ENCODE results near the gene SLC38A1.

The SLC38A1 gene

DNA sequence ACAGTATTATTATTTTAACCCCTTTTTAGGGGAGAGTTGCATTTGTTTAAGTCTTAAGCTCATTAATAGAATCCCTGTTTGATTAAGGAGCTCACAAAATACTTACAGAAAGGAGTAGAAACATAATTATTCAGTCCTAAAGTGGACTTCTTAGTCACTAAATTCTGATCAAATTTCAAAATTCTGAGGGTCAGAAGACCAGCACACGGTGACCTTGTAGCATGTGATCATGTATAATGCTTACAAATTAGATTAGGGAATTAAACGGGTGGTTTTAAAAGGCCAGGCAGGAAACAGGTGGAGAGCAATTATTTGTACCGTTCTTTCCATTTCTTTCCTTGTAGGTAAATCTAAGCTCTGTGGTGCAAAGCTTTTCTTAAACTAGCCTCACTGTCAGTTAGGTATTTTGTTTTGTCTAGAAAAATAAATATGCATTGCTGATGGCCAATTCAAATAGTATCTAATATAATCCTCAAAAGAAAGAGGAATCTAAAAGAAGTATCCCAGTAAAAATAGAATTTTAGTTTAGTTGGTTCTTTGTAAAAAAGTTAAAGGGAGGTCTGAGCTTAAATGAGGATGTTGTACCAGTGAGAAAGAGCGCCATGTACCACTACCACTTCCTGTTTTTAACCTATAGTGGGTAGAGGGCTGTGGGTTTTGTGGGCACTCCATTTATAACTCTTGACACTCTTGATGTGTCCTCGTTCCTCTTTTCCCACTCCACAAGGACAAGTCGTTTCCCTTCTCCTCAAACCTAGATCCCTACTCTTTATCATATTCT lies 51.1 kb downstream of the SLC38A1 start:
- Histone ChIP-seq H2AFZ (no peak overlapping the region), H3K36me3 (ENCODE audit: control insufficient read depth, insufficient read depth, low read length) (no peaks in the 10 kb centered on the region), H3K4me1 (peaks cover 50% of the 10 kb centered on the region), H3K79me2 (peaks cover 23% of the 10 kb centered on the region), H3K27ac (peak overlapping the region; percentile 87), H3K27me3 (ENCODE audit: control insufficient read depth, insufficient read depth, low read length) (no peaks in the 10 kb centered on the region), H3K4me2 (ENCODE audit: low read length) (no peak overlapping the region), H3K4me3 (ENCODE audit: low read depth, low read length) (no peak overlapping the region), H3K9ac (no peak overlapping the region), H3K9me3 (ENCODE audit: control insufficient read depth, low read length) (no peaks in the 10 kb centered on the region)
- TF ChIP-seq, protein P1, sequence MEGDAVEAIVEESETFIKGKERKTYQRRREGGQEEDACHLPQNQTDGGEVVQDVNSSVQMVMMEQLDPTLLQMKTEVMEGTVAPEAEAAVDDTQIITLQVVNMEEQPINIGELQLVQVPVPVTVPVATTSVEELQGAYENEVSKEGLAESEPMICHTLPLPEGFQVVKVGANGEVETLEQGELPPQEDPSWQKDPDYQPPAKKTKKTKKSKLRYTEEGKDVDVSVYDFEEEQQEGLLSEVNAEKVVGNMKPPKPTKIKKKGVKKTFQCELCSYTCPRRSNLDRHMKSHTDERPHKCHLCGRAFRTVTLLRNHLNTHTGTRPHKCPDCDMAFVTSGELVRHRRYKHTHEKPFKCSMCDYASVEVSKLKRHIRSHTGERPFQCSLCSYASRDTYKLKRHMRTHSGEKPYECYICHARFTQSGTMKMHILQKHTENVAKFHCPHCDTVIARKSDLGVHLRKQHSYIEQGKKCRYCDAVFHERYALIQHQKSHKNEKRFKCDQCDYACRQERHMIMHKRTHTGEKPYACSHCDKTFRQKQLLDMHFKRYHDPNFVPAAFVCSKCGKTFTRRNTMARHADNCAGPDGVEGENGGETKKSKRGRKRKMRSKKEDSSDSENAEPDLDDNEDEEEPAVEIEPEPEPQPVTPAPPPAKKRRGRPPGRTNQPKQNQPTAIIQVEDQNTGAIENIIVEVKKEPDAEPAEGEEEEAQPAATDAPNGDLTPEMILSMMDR (IDR thresholded peaks at IDR 0.05) = no peak

DNA sequence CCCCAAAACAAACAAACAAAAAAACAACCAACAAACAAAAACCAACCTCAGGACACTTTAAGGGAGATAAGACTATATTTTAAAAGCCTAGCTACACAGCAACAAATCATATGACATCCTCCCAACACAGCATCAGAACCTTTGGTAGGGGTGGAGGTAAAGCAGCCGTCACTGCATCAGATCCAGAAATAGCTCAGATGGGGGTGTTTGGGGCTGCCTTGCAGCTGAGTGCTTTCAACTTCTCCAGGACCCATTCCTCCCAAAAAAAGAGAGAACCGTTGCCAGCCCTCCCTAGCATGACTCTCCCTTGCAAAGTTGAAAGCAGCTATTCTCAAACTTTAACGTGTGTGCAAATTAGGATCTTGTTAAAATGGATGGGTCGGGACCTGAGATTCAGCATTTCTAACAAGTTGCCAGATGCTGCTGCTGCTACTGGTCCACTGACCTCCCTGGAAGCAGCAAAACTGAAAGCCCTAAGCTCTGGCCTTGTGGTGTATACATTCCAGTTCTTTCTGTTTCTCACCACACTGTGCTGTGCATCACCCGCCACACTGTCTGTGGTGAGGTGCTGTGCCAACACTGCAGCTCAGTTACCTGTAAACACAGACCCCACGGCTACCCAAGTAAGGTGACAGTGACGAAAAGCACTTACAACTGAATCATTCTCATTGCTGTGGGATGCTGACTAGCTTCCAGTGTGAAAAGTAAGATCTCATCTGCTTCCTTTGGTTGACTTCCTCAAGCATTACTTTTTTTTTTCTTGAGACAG lies 54.0 kb downstream of the SLC38A1 start:
- Histone ChIP-seq H3K4me2 (ENCODE audit: low read length) (no peak overlapping the region), H3K79me2 (peaks cover 34% of the 10 kb centered on the region), H3K4me1 (peaks cover 33% of the 10 kb centered on the region), H3K4me3 (ENCODE audit: low read depth, low read length) (no peak overlapping the region), H3K27ac (no peak overlapping the region), H3K9ac (no peak overlapping the region), H3K36me3 (ENCODE audit: control insufficient read depth, insufficient read depth, low read length) (no peaks in the 10 kb centered on the region), H3K27me3 (ENCODE audit: control insufficient read depth, insufficient read depth, low read length) (no peaks in the 10 kb centered on the region), H2AFZ (no peak overlapping the region), H3K9me3 (ENCODE audit: control insufficient read depth, low read length) (no peaks in the 10 kb centered on the region)
- TF ChIP-seq, protein P1 (IDR thresholded peaks at IDR 0.05) = no peak

DNA sequence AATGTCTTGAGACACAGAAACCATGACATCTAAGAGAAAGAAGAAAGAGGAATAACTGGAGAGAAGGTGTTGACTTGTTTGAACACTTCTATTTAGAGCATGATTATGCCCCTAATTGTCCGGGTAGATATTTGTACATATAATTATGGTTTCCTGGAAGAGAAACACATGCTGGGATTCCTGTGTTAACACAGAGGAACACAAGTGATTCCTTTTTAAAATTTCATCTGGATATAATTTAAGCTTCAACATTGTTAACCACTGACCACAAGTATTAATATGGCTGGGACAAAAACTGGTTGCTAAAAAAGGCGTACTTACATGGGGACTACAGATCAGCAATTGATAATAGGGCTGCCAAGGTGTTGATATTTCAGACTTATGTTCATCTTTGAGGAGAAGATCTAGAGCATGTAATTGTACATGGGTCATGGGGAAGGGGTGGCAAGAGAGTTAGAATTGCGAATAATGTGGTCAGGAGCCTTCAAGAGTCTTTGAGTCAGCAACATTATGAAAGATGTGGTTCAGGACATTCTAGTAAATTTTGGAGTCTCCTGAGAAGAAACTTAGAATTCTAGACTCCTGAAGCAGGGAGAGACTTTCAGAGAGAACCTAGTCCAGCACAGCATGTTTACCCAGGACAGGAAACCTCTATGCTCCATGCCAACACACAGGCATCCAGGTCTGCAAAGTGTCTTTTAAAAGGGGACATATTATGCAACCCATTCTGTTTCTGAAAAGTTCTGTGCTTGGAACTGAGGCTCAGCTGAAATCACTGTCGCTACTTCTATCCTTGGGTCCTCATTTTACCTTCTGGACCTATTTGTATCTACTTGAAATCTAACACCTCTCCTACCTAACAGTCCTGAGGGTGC lies 56.5 kb downstream of the SLC38A1 start:
- TF ChIP-seq, protein P1 (IDR thresholded peaks at IDR 0.05) = no peak
- Histone ChIP-seq H3K4me3 (ENCODE audit: low read depth, low read length) (no peak overlapping the region), H3K4me1 (peaks cover 16% of the 10 kb centered on the region), H3K79me2 (peaks cover 34% of the 10 kb centered on the region), H3K9ac (no peak overlapping the region), H3K36me3 (ENCODE audit: control insufficient read depth, insufficient read depth, low read length) (no peaks in the 10 kb centered on the region), H3K4me2 (ENCODE audit: low read length) (no peak overlapping the region), H3K27me3 (ENCODE audit: control insufficient read depth, insufficient read depth, low read length) (no peaks in the 10 kb centered on the region), H3K9me3 (ENCODE audit: control insufficient read depth, low read length) (no peaks in the 10 kb centered on the region), H2AFZ (no peak overlapping the region), H3K27ac (no peak overlapping the region)

DNA sequence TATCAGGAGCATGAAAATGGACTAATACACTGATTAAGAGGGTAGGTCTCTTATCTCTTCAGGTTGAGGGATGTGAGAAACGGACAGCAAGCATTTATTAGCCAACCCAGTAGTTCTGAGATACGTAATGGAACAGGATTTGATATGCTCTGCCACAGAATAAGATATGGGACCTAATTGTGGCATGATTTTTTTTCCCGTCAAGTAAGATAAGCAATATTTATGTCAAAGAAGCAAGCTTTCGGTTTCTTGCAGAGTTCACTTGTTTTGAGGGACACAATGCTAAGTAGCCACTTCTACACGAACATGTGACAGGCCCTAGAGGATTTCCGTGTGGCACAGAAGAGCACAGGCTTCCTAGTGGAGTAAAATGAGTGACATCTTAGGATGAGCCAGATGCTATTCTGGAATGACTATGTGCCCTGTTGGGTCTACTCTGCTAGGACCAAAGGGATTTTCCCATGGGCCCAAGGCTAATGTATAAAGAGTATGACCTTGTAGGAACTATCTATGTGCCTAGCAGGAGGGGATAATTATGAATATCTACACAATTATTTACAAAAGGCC lies 57.9 kb downstream of the SLC38A1 start:
- no peak overlapping the region for H3K4me3 ChIP-seq (ENCODE audit: low read depth, low read length)
- peaks cover 16% of the 10 kb centered on the region for H3K4me1 ChIP-seq
- TF ChIP-seq, protein P1 (IDR thresholded peaks at IDR 0.05) = no peak
- H3K9me3 ChIP-seq (ENCODE audit: control insufficient read depth, low read length) = no peaks in the 10 kb centered on the region
- H3K79me2 ChIP-seq = peaks cover 26% of the 10 kb centered on the region
- no peaks in the 10 kb centered on the region for H3K27me3 ChIP-seq (ENCODE audit: control insufficient read depth, insufficient read depth, low read length)
- H2AFZ ChIP-seq = no peak overlapping the region
- no peak overlapping the region for H3K9ac ChIP-seq
- no peak overlapping the region for H3K27ac ChIP-seq
- H3K4me2 ChIP-seq (ENCODE audit: low read length) = no peak overlapping the region
- no peaks in the 10 kb centered on the region for H3K36me3 ChIP-seq (ENCODE audit: control insufficient read depth, insufficient read depth, low read length)

All from parathyroid adenoma (tissue), 2 donors.